ENCODE results near the gene ATP6V0B. TPM values are rescaled to one million over a fixed set of nuclear protein-coding genes. Genes with fewer than 3 reads are reported as not detected.
A peak's percentile ranks its signal among the peaks of the same experiment; 100 is the strongest.

ATP6V0B gene
- total and polyA plus RNA-seq, 2 donors (not counting 3 experiments of a cell fraction or from before 2014, with no cell fraction given), result 110 to 325 TPM

GRCh38 chr1:43945674-43946235 lies 29.0 kb upstream of the ATP6V0B start:
- intact Hi-C loops (cut with micrococcal nuclease), result loop anchor here (1.0 to 5.0 kb wide), 7 partner anchors 24 to 416 kb away; partner anchors contain the start of gene ATP6V0B
- Histone ChIP-seq H3K4me3 (replicated peaks in 1 of 3; ENCODE audit: insufficient read depth in 1 of 3, low read depth in 1 of 3, low read length in 3 of 3) (peak overlapping the region; percentile 55 to 76 (median 67)), H3K4me2 (ENCODE audit: insufficient read depth, low read length) (peak overlapping the region; percentile 95), H3K4me1 (ENCODE audit: control insufficient read depth, extremely low read depth, insufficient read depth, low read length) (peaks cover 20% of the 10 kb centered on the region), H3K36me3 (ENCODE audit: control insufficient read depth in 2 of 2, extremely low read depth in 1 of 2, insufficient read depth in 2 of 2, low read length in 2 of 2) (peaks cover 0 to 4% of the 10 kb centered on the region in 2 experiments), H3K9me1 (replicated peaks; ENCODE audit: control insufficient read depth, extremely low read depth, insufficient read depth, low read length) (no peaks in the 10 kb centered on the region), H3K27ac (ENCODE audit: insufficient read depth, low read depth, low read length) (peak overlapping the region; percentile 5), H2AFZ (ENCODE audit: low read depth, low read length) (peak overlapping the region; percentile 99), H3K27me3 (ENCODE audit: control insufficient read depth in 2 of 2, insufficient read depth in 2 of 2, low read length in 2 of 2) (no peaks in the 10 kb centered on the region), H3K9ac (replicated peaks; ENCODE audit: extremely low read depth, insufficient read depth, low read length) (peak overlapping the region; percentile 97), H3K79me2 (ENCODE audit: control insufficient read depth, insufficient read depth, low read length) (peaks cover 5% of the 10 kb centered on the region), H3K9me3 (replicated peaks; ENCODE audit: control insufficient read depth, insufficient read depth, low read length) (no peaks in the 10 kb centered on the region), H4K20me1 (replicated peaks; ENCODE audit: control insufficient read depth, extremely low read depth, insufficient read depth, low read length) (no peaks in the 10 kb centered on the region)
- DNase-seq (ENCODE audit: low read depth, low spot score) (peak; percentile 13), FAIRE-seq (no peak)
- BruUV-seq (replicated peaks), result TSS peak; percentile 31
- POLR2A ChIA-PET, result no interaction called here
- dilution Hi-C loops (cut with MboI; ENCODE audit: extremely low pct_ligation_motif_present, low sequenced_read_pairs), result loop anchor here (25.0 kb wide), 1 partner anchor 183 kb away; no protein-coding TSS in a partner anchor
- TF ChIP-seq EZH2 (IDR thresholded peaks at IDR 0.05; ENCODE audit: borderline replicate concordance, low read depth, low read length, severe bottlenecking), result no peak
- TF ChIP-seq JUN (IDR thresholded peaks at IDR 0.05; ENCODE audit: borderline replicate concordance, insufficient read depth, insufficient read length, low read depth), result no peak
- no peak for TF ChIP-seq CTCF (IDR thresholded peaks at IDR 0.05; ENCODE audit: extremely low read depth in 1 of 2, insufficient read depth in 1 of 2, low read depth in 1 of 2, low read length in 2 of 2)
- TF ChIP-seq MAX (IDR thresholded peaks at IDR 0.05; ENCODE audit: insufficient read depth, insufficient read length), result no peak
- no peak for TF ChIP-seq POLR2AphosphoS5 (IDR thresholded peaks at IDR 0.05; ENCODE audit: insufficient read depth, low read depth, low read length)
- no peak for TF ChIP-seq POLR2A (IDR thresholded peaks at IDR 0.05; ENCODE audit: low read depth, low read length)
- TF ChIP-seq GATA2 (IDR thresholded peaks at IDR 0.05; ENCODE audit: insufficient read depth, insufficient read length, low read depth, low read length), result no peak
- TF ChIP-seq MYC (IDR thresholded peaks at IDR 0.05; ENCODE audit: low read depth, low read length), result no peak
- no peak for TF ChIP-seq FOS (IDR thresholded peaks at IDR 0.05; ENCODE audit: borderline replicate concordance, insufficient read depth, low read length)
- CTCF ChIA-PET, result interaction anchor here (0.8 to 7.2 kb wide), 8 partner anchors 10 to 181 kb away, joined by 3 to 93 read pairs (median 4); partner anchors contain the start of genes ARTN and DPH2
